ENCODE results near the gene PRR22. TPM values are rescaled to one million over a fixed set of nuclear protein-coding genes. Genes with fewer than 3 reads are reported as not detected.

PRR22 gene
- total RNA-seq, 1 experiment from 2014 or later = 13.5 TPM

DNA sequence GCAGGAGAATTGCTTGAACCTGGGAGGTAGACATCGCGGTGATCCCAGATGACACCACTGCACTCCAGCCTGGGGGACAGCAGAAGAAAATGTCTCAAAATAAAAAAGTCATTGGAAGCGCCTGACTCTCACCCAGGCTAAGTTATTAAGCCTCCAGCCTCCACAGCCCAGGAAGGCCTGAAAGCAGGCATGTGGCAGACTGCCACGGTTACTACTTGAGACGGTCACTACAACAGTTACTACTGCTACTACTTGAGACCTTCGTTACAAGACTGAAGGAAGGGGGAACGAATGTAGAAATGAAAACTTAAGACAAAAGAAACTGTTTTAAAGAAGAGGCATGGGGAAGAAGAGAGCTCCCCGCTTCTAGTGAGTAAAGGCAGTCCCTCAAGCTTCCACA, 9.6 kb downstream of the PRR22 start:
- no peaks in the 10 kb centered on the region for H3K9me3 ChIP-seq (ENCODE audit: control insufficient read depth in 1 of 2, insufficient read depth in 1 of 2, low read depth in 1 of 2, low read length in 2 of 2)
- H3K4me1 ChIP-seq (ENCODE audit: control insufficient read depth in 1 of 2, insufficient read depth in 2 of 2, low read length in 2 of 2) = peaks cover 0 to 11% of the 10 kb centered on the region in 2 experiments; a peak in 3 of 4 replicates
- no peak overlapping the region for H2AFZ ChIP-seq (ENCODE audit: low read depth, low read length, poor library complexity, severe bottlenecking)
- POLR2A ChIA-PET = interaction anchor here (1.2 kb wide), 1 partner anchor 53 kb away, joined by 3 read pairs; no protein-coding TSS in a partner anchor
- no peaks in the 10 kb centered on the region for H4K20me1 ChIP-seq (ENCODE audit: insufficient read depth)
- TF ChIP-seq SP1 (IDR thresholded peaks at IDR 0.05; ENCODE audit: low read depth) (no peak), MAX (IDR thresholded peaks at IDR 0.05) (no peak), ZNF274 (IDR thresholded peaks at IDR 0.05; ENCODE audit: low read depth, low read length) (no peak), POLR2A (IDR thresholded peaks at IDR 0.05; ENCODE audit: borderline replicate concordance, extremely low read depth, insufficient read depth, insufficient read length) (no peak), JUND (IDR thresholded peaks at IDR 0.05) (no peak), ELF1 (IDR thresholded peaks at IDR 0.05; ENCODE audit: borderline replicate concordance, low read depth) (no peak), FOSL1 (IDR thresholded peaks at IDR 0.05; ENCODE audit: low read depth) (no peak), RAD21 (IDR thresholded peaks at IDR 0.05; ENCODE audit: low read depth) (no peak), EZH2phosphoT487 (IDR thresholded peaks at IDR 0.05; ENCODE audit: borderline replicate concordance) (no peak), CEBPB (IDR thresholded peaks at IDR 0.05; ENCODE audit: low read depth) (no peak), CBX3 (IDR thresholded peaks at IDR 0.05; ENCODE audit: low read depth) (no peak), POLR2AphosphoS5 (IDR thresholded peaks at IDR 0.05; ENCODE audit: low read depth, low read length) (no peak)
- TF ChIP-seq, protein P1, sequence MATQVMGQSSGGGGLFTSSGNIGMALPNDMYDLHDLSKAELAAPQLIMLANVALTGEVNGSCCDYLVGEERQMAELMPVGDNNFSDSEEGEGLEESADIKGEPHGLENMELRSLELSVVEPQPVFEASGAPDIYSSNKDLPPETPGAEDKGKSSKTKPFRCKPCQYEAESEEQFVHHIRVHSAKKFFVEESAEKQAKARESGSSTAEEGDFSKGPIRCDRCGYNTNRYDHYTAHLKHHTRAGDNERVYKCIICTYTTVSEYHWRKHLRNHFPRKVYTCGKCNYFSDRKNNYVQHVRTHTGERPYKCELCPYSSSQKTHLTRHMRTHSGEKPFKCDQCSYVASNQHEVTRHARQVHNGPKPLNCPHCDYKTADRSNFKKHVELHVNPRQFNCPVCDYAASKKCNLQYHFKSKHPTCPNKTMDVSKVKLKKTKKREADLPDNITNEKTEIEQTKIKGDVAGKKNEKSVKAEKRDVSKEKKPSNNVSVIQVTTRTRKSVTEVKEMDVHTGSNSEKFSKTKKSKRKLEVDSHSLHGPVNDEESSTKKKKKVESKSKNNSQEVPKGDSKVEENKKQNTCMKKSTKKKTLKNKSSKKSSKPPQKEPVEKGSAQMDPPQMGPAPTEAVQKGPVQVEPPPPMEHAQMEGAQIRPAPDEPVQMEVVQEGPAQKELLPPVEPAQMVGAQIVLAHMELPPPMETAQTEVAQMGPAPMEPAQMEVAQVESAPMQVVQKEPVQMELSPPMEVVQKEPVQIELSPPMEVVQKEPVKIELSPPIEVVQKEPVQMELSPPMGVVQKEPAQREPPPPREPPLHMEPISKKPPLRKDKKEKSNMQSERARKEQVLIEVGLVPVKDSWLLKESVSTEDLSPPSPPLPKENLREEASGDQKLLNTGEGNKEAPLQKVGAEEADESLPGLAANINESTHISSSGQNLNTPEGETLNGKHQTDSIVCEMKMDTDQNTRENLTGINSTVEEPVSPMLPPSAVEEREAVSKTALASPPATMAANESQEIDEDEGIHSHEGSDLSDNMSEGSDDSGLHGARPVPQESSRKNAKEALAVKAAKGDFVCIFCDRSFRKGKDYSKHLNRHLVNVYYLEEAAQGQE (IDR thresholded peaks at IDR 0.05; ENCODE audit: low read depth) = no peak
- TF ChIP-seq, protein P2, sequence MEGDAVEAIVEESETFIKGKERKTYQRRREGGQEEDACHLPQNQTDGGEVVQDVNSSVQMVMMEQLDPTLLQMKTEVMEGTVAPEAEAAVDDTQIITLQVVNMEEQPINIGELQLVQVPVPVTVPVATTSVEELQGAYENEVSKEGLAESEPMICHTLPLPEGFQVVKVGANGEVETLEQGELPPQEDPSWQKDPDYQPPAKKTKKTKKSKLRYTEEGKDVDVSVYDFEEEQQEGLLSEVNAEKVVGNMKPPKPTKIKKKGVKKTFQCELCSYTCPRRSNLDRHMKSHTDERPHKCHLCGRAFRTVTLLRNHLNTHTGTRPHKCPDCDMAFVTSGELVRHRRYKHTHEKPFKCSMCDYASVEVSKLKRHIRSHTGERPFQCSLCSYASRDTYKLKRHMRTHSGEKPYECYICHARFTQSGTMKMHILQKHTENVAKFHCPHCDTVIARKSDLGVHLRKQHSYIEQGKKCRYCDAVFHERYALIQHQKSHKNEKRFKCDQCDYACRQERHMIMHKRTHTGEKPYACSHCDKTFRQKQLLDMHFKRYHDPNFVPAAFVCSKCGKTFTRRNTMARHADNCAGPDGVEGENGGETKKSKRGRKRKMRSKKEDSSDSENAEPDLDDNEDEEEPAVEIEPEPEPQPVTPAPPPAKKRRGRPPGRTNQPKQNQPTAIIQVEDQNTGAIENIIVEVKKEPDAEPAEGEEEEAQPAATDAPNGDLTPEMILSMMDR (IDR thresholded peaks at IDR 0.05 in 2 of 3, conservative IDR thresholded peaks at IDR 0.05 in 1 of 3; ENCODE audit: borderline replicate concordance in 1 of 3, insufficient read depth in 1 of 3, low read depth in 2 of 3, low read length in 2 of 3) = no peak
- TF ChIP-seq, protein P3, sequence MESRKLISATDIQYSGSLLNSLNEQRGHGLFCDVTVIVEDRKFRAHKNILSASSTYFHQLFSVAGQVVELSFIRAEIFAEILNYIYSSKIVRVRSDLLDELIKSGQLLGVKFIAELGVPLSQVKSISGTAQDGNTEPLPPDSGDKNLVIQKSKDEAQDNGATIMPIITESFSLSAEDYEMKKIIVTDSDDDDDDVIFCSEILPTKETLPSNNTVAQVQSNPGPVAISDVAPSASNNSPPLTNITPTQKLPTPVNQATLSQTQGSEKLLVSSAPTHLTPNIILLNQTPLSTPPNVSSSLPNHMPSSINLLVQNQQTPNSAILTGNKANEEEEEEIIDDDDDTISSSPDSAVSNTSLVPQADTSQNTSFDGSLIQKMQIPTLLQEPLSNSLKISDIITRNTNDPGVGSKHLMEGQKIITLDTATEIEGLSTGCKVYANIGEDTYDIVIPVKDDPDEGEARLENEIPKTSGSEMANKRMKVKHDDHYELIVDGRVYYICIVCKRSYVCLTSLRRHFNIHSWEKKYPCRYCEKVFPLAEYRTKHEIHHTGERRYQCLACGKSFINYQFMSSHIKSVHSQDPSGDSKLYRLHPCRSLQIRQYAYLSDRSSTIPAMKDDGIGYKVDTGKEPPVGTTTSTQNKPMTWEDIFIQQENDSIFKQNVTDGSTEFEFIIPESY (IDR thresholded peaks at IDR 0.05; ENCODE audit: extremely low read depth, insufficient replicate concordance, low read length) = no peak
- RAD21 ChIA-PET (ENCODE audit: low non-redundant PET in 1 of 2, low total read pairs in 2 of 2, uncharacterized antibody in 2 of 2, unreplicated experiment in 2 of 2) = interaction anchor here in 1 of 2 experiments (0.6 kb wide), 1 partner anchor 19 kb away, joined by 3 read pairs; no protein-coding TSS in a partner anchor
- BruUV-seq (replicated peaks) = no TSS peak
- no peak overlapping the region for H3K9ac ChIP-seq (ENCODE audit: low read length)
- H3K4me2 ChIP-seq (ENCODE audit: low read length) = no peak overlapping the region
- DNase-seq (ENCODE audit: low read depth, low spot score) (no peak), ATAC-seq (no peak)
- no peak overlapping the region for H3K4me3 ChIP-seq (replicated peaks in 1 of 2; ENCODE audit: low read depth in 1 of 2, low read length in 2 of 2)
- CTCF ChIA-PET = interaction anchor here (1.8 to 3.1 kb wide), 3 partner anchors 19 to 247 kb away, joined by 7 to 20 read pairs (median 8); no protein-coding TSS in a partner anchor
- H3K27me3 ChIP-seq (ENCODE audit: insufficient read depth, low read length) = no peaks in the 10 kb centered on the region
- no peaks in the 10 kb centered on the region for H3K36me3 ChIP-seq (ENCODE audit: control insufficient read depth in 1 of 2, insufficient read depth in 2 of 2, low read length in 2 of 2)
- intact Hi-C loops (cut with micrococcal nuclease) = loop anchor here (1.0 kb wide), 1 partner anchor 48 kb away; no protein-coding TSS in a partner anchor
- no peaks in the 10 kb centered on the region for H3K79me2 ChIP-seq (ENCODE audit: insufficient read depth, low read length)
- no peaks in the 10 kb centered on the region for H3K9me2 ChIP-seq (ENCODE audit: insufficient read depth)
- no peak overlapping the region for H3K27ac ChIP-seq (ENCODE audit: low read depth, low read length)

Measured in HCT116 (cell line).